Head of caudate nucleus (tissue), 42 donors: ENCODE measurements around the gene IRF4.

Source experiments
- DNase-seq, 42 donors: peaks; one replicate each; pipeline versions ENCODE4 v3.0.0 to v3.0.0-alpha.2; 2020 to 2021; ENCODE audit warnings: mixed read lengths in 7 of 42
- intact Hi-C: fragments of 100-400 bp; cut with DNase I; formaldehyde crosslinking; loops from one replicate; pipeline ENCODE4 v1.15.0; 2022

The IRF4 gene

DNA sequence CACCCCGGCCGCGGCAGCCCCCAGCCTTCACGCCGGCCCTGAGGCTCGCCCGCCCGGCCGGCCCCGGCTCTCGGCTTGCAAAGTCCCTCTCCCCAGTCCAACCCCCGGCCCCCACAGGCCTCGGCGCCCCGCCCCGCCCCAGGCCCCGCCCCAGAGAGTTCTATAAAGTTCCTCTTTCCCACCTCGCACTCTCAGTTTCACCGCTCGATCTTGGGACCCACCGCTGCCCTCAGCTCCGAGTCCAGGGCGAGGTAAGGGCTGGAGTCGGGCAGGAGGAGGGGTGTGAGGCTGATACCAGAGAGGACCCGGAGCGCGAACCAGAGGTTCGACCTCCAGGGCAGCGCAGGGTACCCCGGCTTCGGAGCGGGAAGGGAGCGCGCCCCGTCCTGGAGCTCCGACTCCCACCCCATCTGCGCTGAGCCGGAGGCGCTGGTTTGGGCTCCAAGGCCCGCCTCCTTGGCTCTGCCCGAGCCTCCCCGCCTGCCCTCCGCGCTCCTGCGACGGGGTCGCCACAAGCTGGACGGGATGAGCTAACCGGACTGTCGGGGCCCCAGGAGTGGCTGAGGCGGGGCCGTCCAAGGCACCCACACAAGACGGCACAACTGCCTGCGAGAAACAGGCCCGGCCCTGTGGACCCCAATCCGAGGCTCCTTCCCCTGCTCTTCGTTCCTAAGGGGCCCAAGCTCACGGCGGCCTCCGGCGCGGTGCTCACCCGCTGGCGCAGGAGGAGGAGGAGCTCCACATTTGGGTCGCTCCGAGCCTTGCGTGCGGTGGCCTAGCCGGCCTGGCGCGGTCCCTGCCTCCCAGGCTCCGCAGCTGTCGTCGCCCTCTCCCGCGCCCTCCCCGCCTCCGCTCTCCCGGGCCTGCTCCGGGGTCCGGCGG, at the start of gene IRF4:
Gene IRF4, plus strand, starts transcription at position 194 of the 882 bp plus-strand sequence. CDS start 1,401 bp downstream, outside the sequence.
- intact Hi-C loops: no loop called here
- peak in 2 of 42 donors; percentile 30 to 34 for DNase-seq

DNA sequence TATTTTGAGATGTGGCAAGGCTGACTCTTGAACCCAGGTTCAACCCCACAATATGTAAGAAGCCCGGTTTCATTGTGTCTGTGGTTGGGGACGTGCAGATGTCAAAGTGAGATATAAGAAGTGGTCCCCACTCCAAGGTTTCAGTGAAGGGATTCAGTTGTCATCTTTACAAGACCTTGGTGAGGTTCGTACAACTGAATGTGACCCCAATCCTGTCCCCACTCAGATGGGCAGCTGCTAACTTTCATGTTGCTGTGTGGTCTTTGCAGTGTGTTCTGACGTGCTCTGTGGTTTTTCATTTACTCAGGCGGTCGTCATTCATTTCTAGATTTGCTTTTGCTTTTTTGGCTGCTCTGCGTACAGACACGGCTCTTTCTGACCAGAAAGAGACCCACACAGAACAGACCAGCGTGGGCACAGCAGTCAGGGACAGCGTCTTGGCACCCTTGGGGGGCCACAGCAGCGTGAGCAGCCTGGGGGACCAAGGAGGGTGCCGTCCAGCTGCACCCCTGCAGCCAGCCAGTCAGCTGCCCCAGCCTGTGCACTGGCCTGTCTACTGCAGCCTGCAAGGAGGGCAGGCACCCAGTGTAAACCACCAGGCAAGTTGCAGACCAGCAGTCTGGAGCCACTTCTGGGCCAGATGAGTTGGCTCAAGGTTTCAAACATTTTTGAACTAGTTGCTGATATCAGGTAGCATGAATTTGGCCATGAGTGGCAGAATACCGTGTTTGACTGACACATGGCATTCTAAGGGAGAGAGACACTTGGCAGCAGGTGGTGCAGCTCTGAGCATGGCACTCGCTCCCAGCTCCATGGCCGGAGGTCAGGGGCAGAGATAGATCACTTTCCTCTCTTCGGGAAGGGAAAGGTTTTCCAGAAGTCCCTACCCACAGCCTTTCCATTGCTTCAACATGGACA, 49.4 kb upstream of the IRF4 start:
- peak in 1 of 42 donors; percentile 7 for DNase-seq
- intact Hi-C loops: no loop called here

DNA sequence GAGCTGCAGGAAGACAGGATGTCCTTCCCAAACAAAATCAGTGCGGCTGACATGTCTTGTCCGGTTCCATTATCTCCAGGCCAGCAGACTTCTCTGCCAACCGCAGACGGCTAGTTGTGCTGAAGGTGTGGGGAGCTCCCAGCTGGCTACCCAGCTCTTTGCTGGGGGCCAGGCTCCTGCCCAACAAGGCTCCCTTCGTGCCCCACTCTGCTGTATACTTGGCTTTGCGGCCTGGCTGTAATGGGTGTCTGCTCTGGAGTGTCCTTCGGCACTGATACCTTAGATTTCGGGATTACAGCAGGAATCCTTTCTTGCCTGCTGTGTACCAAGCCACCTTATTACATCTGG, 48.7 kb upstream of the IRF4 start:
- no peak for DNase-seq
- intact Hi-C loops: no loop called here

DNA sequence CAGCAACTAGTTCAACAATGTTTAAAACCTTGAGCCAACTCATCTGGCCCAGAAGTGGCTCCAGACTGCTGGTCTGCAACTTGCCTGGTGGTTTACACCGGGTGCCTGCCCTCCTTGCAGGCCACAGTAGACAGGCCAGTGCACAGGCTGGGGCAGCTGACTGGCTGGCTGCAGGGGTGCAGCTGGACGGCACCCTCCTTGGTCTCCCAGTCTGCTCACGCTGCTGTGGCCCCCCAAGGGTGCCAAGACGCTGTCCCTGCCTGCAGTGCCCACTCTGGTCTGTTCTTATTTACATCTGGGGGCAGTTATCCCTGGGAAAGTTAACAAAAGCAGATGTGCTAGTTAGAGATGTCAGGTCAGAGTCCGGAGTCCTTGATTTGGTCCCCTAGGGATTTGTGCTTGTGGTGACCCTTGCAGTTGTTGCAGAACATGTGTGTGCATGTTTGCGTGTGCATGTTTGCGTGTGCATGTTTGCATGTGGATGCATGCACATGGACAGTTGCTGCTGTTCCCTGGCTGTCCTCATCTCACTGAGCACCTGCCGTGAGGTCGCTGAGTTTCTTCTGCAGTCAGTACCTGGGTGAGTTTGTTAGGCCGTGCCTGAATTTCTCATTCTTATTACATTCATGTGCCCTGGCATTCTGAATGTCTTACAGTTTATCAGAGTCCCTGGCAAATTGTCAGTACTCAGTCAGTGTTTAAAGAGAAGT, 48.2 kb upstream of the IRF4 start:
- intact Hi-C loops: no loop called here
- no peak for DNase-seq

DNA sequence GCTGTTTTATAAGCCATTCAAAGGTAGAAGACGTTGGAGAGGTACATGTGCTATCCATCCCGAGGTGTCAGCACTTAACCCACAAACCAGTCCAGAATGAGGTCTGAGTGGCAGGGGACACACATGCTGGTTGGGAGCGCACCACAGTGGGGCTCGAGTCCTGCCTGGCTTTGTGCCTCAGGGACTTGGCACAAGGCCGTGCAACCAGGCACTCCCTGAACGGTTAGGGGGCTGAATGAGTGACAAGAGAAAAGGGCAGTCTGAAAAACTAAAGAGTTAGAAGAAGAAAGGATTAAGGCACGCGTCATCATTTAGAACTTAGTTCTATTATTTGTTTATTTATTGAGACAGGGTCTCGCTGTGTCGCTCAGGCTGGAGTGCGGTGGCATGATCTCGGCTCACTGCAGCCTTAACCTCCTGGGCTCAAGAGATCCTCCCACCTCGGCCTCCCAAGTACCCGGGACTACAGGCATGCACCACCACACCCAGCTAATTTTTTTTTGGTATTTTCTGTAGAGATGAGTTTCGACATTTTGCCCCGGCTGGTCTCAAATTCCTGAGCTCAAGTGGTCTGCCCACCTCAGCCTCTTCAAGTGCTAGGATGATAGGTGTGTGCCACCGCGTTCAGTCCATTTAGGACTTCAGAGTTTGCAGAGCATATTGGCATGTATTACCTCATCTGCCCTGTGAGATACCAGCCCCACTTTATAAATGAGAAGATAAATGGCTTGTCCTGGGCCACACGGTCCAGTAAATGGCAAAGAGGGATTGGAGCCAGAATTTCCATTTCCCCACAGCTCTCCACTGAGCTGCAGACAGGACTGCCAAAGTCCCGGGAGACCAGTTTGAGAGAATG, 47.4 kb upstream of the IRF4 start:
- intact Hi-C loops: no loop called here
- peak in 1 of 42 donors; percentile 28 for DNase-seq

DNA sequence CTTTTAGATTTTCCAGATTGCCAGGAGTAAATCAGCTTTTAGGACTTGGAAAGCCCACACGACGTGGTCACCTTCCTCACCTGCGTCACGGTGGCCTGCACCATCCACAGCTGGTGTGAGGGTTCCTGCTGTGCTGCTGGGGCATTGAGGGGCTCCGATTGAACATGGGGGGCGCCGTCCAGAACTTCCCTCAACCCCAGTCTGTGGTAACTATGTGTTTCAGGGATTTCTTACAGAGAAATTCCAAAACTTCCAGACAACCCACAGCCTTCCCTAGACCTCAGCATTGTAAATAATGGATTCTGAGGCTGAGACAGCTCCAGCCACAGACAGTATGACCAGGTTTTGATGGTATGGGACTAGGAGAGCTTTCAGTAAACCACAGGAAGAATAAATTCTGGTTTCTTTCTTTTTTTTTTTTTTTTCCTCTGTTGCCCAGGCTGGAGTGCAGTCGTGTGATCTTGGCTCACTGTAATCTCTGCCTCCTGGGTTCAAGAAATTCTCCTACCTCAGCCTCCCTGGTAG, 46.7 kb upstream of the IRF4 start:
- intact Hi-C loops: no loop called here
- DNase-seq: peak in 1 of 42 donors; percentile 5

DNA sequence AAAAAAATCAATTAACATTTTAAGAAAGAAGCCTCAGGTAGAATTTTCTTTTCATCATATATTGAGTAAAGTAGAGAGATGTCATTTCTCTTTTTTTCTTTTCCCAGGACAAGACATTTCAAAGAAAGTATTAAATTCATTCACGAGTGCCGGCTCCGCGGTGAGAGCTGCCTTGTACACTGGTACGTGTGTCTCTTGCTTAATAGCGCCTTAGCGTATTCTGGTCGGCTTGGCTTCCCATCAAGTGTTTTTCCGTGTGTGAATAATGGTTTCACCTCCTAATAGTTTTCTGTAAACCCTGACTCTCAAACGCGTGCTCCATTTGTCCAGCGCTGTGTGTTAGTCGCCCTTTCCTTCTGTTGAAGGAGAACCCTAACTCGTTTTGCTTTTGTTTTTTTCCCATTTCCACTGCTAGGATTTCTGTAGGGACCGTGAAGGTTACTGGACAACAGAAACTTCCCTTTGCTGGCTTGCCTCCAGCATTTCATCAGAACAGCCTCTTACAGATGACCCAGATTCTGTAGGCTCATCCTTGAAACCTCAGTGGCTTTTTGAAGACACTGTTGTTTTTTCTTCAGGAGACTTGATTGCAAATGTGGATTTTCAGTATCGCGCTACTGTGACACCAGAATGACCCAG, 45.7 kb upstream of the IRF4 start:
- intact Hi-C loops: no loop called here
- peak in 1 of 42 donors; percentile 30 for DNase-seq

DNA sequence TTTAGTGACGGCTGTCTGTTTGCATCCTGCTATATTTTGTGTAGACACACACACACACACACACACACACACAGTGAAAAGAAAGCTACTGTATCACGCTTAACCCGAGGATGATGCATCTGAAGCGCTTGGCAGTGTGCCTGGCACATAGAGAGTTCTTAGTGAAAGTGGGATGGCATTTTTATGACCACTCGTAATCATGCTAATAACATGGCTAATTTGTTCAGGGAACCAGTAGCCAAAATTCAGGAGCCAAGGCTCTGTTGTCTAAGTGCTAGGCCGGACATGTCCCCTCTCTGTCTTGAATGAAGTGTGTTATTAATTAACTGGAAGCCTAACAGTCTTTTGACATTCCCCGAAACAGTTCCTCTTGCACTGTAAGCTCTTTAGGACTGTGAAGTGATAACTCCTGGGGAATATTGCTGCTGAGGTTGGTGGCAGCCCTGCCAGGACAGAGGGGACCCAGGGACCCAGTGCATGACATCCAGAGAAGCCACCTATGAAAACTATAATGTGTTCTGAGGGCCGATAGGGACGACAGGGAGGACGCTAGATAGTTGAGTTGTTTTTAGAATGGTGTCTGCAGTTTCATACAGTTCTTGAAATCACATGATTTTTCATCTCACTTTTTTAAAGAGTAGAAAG, 45.0 kb upstream of the IRF4 start:
- DNase-seq: peak in 2 of 42 donors; percentile 29 to 30
- intact Hi-C loops: no loop called here

DNA sequence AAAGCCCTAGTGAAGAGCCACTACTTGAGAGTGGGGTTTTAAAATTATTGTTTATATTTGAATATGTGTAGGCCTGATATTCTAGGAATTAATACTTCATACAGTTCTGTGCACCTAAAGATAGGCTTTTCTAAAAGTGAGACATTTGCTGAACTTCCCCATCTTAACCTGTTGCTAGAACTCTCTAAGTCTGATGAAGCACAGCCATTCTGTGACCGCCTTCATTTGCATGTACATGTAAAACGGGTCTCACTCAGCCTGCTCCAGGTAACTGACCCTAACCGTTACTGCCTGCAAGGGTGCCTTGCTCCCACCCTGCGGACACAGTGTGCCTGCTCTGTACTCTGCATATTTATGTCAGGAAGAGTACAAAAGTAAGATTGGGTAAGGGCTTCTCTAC, 44.3 kb upstream of the IRF4 start:
- no peak for DNase-seq
- intact Hi-C loops: no loop called here

DNA sequence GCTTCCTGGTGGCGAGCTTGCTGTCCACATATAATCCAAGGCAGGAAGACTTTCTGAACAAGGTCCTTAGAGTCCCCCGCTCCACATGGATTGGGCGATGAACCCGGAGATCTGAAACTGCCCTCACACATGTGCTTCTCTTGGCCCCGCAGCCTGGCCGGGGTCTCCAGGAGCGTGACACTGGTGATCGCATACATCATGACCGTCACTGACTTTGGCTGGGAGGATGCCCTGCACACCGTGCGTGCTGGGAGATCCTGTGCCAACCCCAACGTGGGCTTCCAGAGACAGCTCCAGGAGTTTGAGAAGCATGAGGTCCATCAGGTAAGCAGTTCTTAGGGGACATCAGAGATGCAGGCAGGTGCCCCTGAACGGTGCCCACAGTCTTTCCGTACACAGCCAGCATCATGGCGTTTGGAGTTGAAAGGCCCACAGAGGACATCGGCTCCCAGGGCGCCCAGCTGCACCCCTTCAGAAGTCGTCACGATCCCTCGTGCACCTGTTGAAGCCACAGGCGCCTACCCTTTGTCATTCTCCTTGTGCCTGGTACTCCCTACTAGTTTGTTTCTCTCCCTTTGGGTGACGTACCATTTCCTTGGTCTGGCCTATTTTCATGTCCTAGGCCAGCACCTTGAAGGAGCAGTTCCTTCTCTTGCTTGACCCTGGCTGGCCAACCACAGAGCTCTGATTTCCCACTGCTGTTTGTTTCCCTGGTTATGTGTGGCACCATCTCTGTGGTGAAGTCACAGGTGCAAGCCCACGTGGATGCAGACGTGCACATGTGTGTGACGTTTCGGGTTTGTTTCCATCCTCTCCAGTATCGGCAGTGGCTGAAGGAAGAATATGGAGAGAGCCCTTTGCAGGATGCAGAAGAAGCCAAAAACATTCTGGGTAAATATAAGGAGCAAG, 43.3 kb upstream of the IRF4 start:
- peak in 1 of 42 donors; percentile 12 for DNase-seq

DNA sequence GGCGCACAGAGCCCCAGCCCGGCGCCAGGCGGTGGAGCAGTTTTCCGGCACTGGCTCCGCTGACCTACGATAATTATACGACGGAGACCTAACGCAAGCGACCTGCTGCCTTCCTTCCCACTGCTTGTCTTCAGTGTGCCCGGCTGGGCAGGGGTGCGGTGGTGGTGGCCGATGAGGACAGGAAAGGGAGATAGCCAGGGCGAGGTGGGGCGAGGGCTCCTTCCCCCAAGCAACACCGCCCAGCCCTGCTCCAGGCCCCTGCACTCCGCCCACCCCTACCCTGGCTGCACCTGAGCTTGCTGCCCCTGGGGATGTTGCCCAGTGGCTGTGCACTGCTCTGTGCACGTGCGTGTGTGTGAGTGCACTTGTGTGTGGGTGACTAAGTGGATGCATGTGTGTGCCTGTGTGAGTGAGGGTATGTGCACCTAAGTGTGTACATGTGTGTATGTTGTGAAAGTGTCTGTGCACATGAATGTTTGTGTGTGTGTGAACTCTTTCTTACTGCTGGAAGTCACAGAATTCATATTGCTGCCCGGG, 42.6 kb upstream of the IRF4 start:
- peak in 1 of 42 donors; percentile 28 for DNase-seq
- intact Hi-C loops: no loop called here

More for the DNA sequence above, 43.3 kb upstream of the IRF4 start:
- intact Hi-C loops: no loop called here

DNA sequence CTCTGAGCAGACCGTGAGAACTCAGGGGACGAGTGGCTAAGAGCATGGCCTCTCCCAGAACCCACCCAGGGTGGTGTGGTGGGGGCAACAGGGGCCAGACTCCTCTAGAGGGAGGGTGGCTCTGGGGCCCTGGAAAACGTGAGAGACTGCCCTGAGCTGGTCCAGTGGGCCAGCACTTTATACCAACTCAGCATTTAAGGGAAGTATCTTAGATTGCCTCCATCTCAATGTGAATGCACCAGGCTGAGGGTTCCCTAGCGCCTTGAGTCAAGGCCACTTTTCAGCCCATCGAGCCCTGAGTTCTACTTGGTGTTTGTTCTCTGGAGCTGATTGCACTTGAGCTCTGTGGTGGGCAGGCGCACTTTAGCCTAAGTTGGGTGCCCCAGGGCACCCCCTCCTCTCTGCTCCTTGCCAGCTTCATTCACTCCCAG, 42.0 kb upstream of the IRF4 start:
- DNase-seq: peak in 1 of 42 donors; percentile 20
- intact Hi-C loops: no loop called here

DNA sequence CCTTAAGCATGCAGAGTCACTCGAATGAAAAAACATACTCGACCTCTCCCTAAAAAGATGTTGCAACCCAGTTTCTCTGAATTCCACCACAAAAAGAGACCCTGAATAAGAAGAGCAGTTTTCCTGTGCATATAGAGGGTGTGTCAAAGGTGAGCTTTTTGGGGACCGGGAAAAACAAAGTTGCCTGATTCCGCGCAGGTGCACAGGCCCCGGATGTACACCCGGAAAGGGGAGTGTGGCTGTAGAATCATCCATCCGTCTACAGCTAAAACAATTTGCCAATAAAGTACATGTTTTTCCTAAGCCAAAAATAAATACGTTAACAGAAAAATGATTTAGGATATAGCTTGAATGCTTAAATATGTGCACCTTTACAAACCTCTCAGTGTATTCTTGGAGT, 41.2 kb upstream of the IRF4 start:
- intact Hi-C loops: no loop called here
- peak in 1 of 42 donors; percentile 18 for DNase-seq

DNA sequence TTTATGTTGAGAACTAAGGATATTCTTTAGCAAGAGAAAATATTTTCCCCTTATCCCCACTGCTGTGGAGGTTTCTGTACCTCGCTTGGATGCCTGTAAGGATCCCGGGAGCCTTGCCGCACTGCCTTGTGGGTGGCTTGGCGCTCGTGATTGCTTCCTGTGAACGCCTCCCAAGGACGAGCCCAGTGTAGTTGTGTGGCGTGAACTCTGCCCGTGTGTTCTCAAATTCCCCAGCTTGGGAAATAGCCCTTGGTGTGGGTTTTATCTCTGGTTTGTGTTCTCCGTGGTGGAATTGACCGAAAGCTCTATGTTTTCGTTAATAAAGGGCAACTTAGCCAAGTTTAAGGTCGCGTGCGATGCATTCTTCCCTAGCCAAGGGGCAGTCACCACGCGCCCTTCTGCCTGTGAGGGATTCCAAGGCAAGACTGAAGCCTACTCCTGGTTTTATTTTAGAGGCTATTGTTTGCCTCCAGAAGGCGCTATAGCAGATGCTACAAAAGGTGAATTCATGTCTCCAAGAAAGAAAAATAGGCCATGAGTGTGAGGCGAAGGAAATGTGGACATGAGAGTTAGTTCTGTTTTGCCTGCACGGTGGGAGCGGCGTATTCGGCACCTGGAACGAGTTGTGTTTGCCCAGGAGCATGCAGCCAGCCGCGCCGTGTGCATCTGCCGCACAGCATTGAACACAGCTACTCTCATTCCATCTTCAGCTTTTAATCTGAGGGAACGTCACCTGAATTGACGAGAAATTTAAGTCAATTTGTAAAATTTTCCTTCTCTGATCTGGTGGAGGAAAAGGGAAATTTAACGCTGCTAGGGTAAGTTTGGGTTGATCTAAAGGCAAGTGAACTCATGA, 40.3 kb upstream of the IRF4 start:
- intact Hi-C loops: no loop called here
- peak in 2 of 42 donors; percentile 16 to 23 for DNase-seq

DNA sequence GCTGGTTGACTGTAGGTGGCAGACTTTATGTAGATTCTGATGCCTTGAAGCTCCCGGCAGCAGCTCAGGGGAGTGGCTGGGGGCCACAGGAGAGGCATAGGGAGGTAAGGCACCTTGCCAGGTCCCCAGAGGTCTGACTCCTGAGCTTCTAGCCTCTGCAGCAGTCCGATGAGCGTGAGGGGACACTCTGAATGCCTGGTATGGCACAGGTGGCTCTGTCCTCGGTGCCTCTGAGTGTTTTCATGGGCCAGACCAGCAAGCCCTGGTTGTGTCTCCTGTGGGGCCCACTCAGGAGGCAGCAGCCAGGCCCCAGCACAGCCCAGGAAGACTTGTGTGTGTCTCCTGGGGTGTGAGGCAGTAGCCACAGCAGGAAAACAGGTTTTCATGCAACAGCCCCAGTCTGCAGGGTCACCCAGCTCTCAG, 39.7 kb upstream of the IRF4 start:
- intact Hi-C loops: no loop called here
- DNase-seq: peak in 2 of 42 donors; percentile 16 to 24
